ENCODE results near the gene CIDEB. TPM values are rescaled to one million over a fixed set of nuclear protein-coding genes. Genes with fewer than 3 reads are reported as not detected.

Gene CIDEB
- total RNA-seq, 1 donor from 2014 or later = 216 TPM

- DNase-seq (ENCODE audit: low spot score) (no peak), ATAC-seq (no peak)
Observed at GRCh38 chr14:24258119-24258518, 49.7 kb downstream of the CIDEB start.

- ATAC-seq = no peak
- DNase-seq (ENCODE audit: low spot score) = no peak
Observed at GRCh38 chr14:24256960-24257359, 50.8 kb downstream of the CIDEB start.

- ATAC-seq (no peak), DNase-seq (ENCODE audit: low spot score) (no peak)
Observed at GRCh38 chr14:24255931-24256711, 51.7 kb downstream of the CIDEB start.

- ATAC-seq = no peak
- no peak for DNase-seq (ENCODE audit: low spot score)
Observed at GRCh38 chr14:24255438-24255837, 52.3 kb downstream of the CIDEB start.

Other genes starting within 250 kb of the CIDEB start
- 0.40 TPM for gene CPNE6, start 236.4 kb downstream of the CIDEB start, total RNA-seq
- gene PCK2, start 213.7 kb downstream of the CIDEB start, total RNA-seq = 590 TPM
- 212 TPM for gene DCAF11, start 193.2 kb downstream of the CIDEB start, total RNA-seq
- 3.5 TPM for gene NRL, start 193.0 kb downstream of the CIDEB start, total RNA-seq
- 34.9 TPM for gene FITM1, start 177.3 kb downstream of the CIDEB start, total RNA-seq
- gene PSME1, start 171.8 kb downstream of the CIDEB start, total RNA-seq = 98.1 TPM
- 24.2 TPM for gene EMC9, start 166.4 kb downstream of the CIDEB start, total RNA-seq
- gene PSME2, start 161.4 kb downstream of the CIDEB start, total RNA-seq = 124 TPM
- 28.6 TPM for gene RNF31, start 160.5 kb downstream of the CIDEB start, total RNA-seq
- gene IRF9, start 146.7 kb downstream of the CIDEB start, total RNA-seq = 25.1 TPM
- gene REC8, start 135.9 kb downstream of the CIDEB start, total RNA-seq = 2.6 TPM
- 20.2 TPM for gene IPO4, start 119.2 kb downstream of the CIDEB start, total RNA-seq
- 47.1 TPM for gene TM9SF1, start 112.5 kb downstream of the CIDEB start, total RNA-seq
- 0.35 TPM for gene TSSK4, start 102.3 kb downstream of the CIDEB start, total RNA-seq
- 14.4 TPM for gene CHMP4A, start 94.5 kb downstream of the CIDEB start, total RNA-seq
- 5.0 TPM for gene MDP1, start 91.9 kb downstream of the CIDEB start, total RNA-seq
- 66.7 TPM for gene NEDD8, start 75.6 kb downstream of the CIDEB start, total RNA-seq
- gene GMPR2, start 75.0 kb downstream of the CIDEB start, total RNA-seq = 30.3 TPM
- 24.2 TPM for gene TINF2, start 65.4 kb downstream of the CIDEB start, total RNA-seq
- gene TGM1, start 44.8 kb downstream of the CIDEB start, total RNA-seq = 1.8 TPM
- gene RABGGTA, start 36.4 kb downstream of the CIDEB start, total RNA-seq = 15.8 TPM
- gene DHRS1, start 8.2 kb downstream of the CIDEB start, total RNA-seq = 91.0 TPM
- 17.2 TPM for gene NOP9, start 8.1 kb downstream of the CIDEB start, total RNA-seq
- 6.9 TPM for gene LTB4R2, start 2.2 kb upstream of the CIDEB start, total RNA-seq
- 7.2 TPM for gene LTB4R, start 3.5 kb upstream of the CIDEB start, total RNA-seq
- 5.5 TPM for gene ADCY4, start 27.1 kb upstream of the CIDEB start, total RNA-seq
- 0.68 TPM for gene RIPK3, start 32.0 kb upstream of the CIDEB start, total RNA-seq
- gene NFATC4, start 60.2 kb upstream of the CIDEB start, total RNA-seq = 1.4 TPM
- 2.3 TPM for gene NYNRIN, start 91.0 kb upstream of the CIDEB start, total RNA-seq
- gene CBLN3, start 121.7 kb upstream of the CIDEB start, total RNA-seq = 1.4 TPM
- gene KHNYN, start 122.0 kb upstream of the CIDEB start, total RNA-seq = 29.3 TPM
- 32.4 TPM for gene SDR39U1, start 134.8 kb upstream of the CIDEB start, total RNA-seq
- not detected for gene CMA1, start 200.3 kb upstream of the CIDEB start, total RNA-seq

Data from left lobe of liver (tissue), 2 donors.